DND-41 (cell line): ENCODE measurements around the gene AGRN.

Experiments
- ATAC-seq: fragments of 200-7000 bp; cut with Tn5 transposase; 3 replicates; pipeline ENCODE4 v1.9.1; 2021; ENCODE audit warnings: low read depth; ENCODE audit not compliant: insufficient read depth
- DNase-seq: peaks from one replicate; pipeline ENCODE4 v3.0.0-alpha.2; 2020
- H2AFZ ChIP-seq: 2 replicates; pipeline ENCODE4 v1.6.0; 2012; ENCODE audit warnings: low read depth, low read length
- H3K27ac ChIP-seq: 2 replicates; pipeline ENCODE4 v1.5.1; 2012; ENCODE audit warnings: low read length, inconsistent platforms
- H3K27me3 ChIP-seq: fragments of 200-600 bp; sonication (generic); 2 replicates; pipeline ENCODE4 v1.6.0; 2012; ENCODE audit warnings: low read length, mild to moderate bottlenecking, inconsistent platforms; ENCODE audit not compliant: insufficient read depth, poor library complexity
- H3K36me3 ChIP-seq: 2 replicates; pipeline ENCODE4 v1.5.1; 2012; ENCODE audit warnings: low read length, inconsistent platforms; ENCODE audit not compliant: insufficient read depth
- H3K4me1 ChIP-seq: 2 replicates; pipeline ENCODE4 v1.5.1; 2012; ENCODE audit warnings: mild to moderate bottlenecking, low read length; ENCODE audit not compliant: insufficient read depth
- H3K4me2 ChIP-seq: 2 replicates; pipeline ENCODE4 v1.6.0; 2012; ENCODE audit warnings: mild to moderate bottlenecking, moderate library complexity, low read length, inconsistent platforms; ENCODE audit not compliant: insufficient read depth
- H3K4me3 ChIP-seq, 2 experiments: fragments of 200-600 bp in 1 of 2; shearing (Covaris generic) in 1 of 2; 2 replicates each; pipeline ENCODE4 v1.5.1; 2012 to 2016; ENCODE audit warnings: inconsistent platforms in 2 of 2, low read length in 2 of 2, mild to moderate bottlenecking in 2 of 2, low read depth in 1 of 2, moderate library complexity in 1 of 2
- H3K79me2 ChIP-seq: 2 replicates; pipeline ENCODE4 v1.6.0; 2012; ENCODE audit warnings: low read length, inconsistent platforms; ENCODE audit not compliant: insufficient read depth
- H3K9ac ChIP-seq: 2 replicates; pipeline ENCODE4 v1.6.0; 2012; ENCODE audit warnings: low read depth, mild to moderate bottlenecking, inconsistent platforms, low read length, moderate library complexity
- H3K9me3 ChIP-seq: 2 replicates; pipeline ENCODE4 v1.5.1; 2012; ENCODE audit warnings: low read length, moderate library complexity, mild to moderate bottlenecking, inconsistent platforms; ENCODE audit not compliant: insufficient read depth, severe bottlenecking
- H4K20me1 ChIP-seq: 2 replicates; pipeline ENCODE4 v1.6.0; 2012; ENCODE audit warnings: low read length; ENCODE audit not compliant: insufficient read depth
- EZH2 ChIP-seq: IDR thresholded peaks from 3 replicates; pipeline ENCODE4 v1.6.1; 2012; ENCODE audit warnings: borderline replicate concordance, low read depth, mild to moderate bottlenecking, moderate library complexity, low read length, inconsistent platforms; ENCODE audit not compliant: severe bottlenecking
- TF ChIP-seq, protein P1 (sequence below): IDR thresholded peaks from 2 replicates; pipeline ENCODE4 v1.5.1; 2012; ENCODE audit warnings: borderline replicate concordance, low read length, moderate library complexity, mild to moderate bottlenecking; ENCODE audit not compliant: poor library complexity, severe bottlenecking; ENCODE audit errors: extremely low read depth

AGRN gene

DNA sequence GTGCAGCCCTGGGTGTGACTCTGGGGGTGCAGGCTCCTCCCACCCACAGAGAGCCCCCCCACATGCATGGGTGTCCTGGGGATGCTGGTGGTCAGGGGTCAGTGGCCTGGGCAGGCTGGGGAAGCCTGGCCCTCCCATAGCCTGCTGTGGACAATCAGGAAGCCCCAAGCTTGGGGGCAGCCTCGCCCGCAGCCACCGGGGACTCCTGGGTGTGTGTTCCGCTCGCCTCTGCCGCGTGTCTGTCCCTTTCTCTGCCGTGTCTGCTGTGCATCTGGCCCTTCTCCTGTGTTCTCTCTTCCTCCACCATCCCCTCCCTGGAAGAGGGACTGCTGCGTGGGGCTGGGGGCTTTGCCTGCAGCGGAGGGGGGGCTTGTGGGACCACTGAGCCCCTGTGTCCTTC is 22.9 kb downstream of the AGRN start:
- no peak overlapping the region for H2AFZ ChIP-seq
- TF ChIP-seq, protein P1, sequence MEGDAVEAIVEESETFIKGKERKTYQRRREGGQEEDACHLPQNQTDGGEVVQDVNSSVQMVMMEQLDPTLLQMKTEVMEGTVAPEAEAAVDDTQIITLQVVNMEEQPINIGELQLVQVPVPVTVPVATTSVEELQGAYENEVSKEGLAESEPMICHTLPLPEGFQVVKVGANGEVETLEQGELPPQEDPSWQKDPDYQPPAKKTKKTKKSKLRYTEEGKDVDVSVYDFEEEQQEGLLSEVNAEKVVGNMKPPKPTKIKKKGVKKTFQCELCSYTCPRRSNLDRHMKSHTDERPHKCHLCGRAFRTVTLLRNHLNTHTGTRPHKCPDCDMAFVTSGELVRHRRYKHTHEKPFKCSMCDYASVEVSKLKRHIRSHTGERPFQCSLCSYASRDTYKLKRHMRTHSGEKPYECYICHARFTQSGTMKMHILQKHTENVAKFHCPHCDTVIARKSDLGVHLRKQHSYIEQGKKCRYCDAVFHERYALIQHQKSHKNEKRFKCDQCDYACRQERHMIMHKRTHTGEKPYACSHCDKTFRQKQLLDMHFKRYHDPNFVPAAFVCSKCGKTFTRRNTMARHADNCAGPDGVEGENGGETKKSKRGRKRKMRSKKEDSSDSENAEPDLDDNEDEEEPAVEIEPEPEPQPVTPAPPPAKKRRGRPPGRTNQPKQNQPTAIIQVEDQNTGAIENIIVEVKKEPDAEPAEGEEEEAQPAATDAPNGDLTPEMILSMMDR = no peak
- no peak for TF ChIP-seq EZH2
- H4K20me1 ChIP-seq = peaks cover 47% of the 10 kb centered on the region
- H3K4me3 ChIP-seq = no peak overlapping the region
- no peaks in the 10 kb centered on the region for H3K79me2 ChIP-seq
- H3K4me1 ChIP-seq = peaks cover 16% of the 10 kb centered on the region
- H3K9me3 ChIP-seq = no peaks in the 10 kb centered on the region
- DNase-seq (no peak), ATAC-seq (no peak)
- peaks cover 17% of the 10 kb centered on the region for H3K36me3 ChIP-seq
- no peak overlapping the region for H3K4me2 ChIP-seq
- no peak overlapping the region for H3K9ac ChIP-seq
- H3K27me3 ChIP-seq = peaks cover 21% of the 10 kb centered on the region
- no peak overlapping the region for H3K27ac ChIP-seq

DNA sequence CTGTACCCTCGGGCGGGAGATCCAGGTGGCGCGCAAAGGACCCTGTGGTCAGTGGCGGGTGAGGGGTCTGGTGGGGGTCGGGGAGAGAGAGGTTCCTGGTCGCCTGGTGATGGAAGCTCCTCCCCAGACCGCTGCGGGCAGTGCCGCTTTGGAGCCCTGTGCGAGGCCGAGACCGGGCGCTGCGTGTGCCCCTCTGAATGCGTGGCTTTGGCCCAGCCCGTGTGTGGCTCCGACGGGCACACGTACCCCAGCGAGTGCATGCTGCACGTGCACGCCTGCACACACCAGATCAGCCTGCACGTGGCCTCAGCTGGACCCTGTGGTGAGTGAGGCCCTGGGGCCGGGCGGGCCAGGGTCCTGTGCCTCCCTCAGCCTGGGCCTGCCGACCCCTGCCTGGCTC is 23.5 kb downstream of the AGRN start:
- Histone ChIP-seq H3K9me3 (no peaks in the 10 kb centered on the region), H3K27ac (no peak overlapping the region), H3K9ac (no peak overlapping the region), H3K4me2 (no peak overlapping the region), H3K4me3 (no peak overlapping the region), H3K36me3 (peaks cover 17% of the 10 kb centered on the region), H3K79me2 (no peaks in the 10 kb centered on the region), H3K4me1 (peaks cover 16% of the 10 kb centered on the region), H2AFZ (no peak overlapping the region), H3K27me3 (peaks cover 21% of the 10 kb centered on the region), H4K20me1 (peaks cover 41% of the 10 kb centered on the region)
- ATAC-seq = no peak
- TF ChIP-seq EZH2 = no peak
- TF ChIP-seq, protein P1 = no peak
- no peak for DNase-seq

DNA sequence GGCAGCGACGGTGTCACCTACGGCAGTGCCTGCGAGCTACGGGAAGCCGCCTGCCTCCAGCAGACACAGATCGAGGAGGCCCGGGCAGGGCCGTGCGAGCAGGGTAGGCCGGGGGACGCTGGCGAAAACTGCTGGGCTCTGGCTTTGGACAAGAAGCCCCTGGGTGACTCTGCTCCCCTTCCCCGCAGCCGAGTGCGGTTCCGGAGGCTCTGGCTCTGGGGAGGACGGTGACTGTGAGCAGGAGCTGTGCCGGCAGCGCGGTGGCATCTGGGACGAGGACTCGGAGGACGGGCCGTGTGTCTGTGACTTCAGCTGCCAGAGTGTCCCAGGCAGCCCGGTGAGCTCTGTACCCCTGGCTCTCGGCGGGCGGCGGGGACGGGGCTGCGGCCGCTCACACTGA is 24.0 kb downstream of the AGRN start:
- ATAC-seq (no peak), DNase-seq (no peak)
- H3K79me2 ChIP-seq = no peaks in the 10 kb centered on the region
- no peak overlapping the region for H3K4me3 ChIP-seq
- peaks cover 36% of the 10 kb centered on the region for H4K20me1 ChIP-seq
- no peak overlapping the region for H3K27ac ChIP-seq
- H3K36me3 ChIP-seq = peaks cover 17% of the 10 kb centered on the region
- no peak overlapping the region for H2AFZ ChIP-seq
- H3K9ac ChIP-seq = no peak overlapping the region
- H3K4me2 ChIP-seq = no peak overlapping the region
- peaks cover 16% of the 10 kb centered on the region for H3K4me1 ChIP-seq
- no peaks in the 10 kb centered on the region for H3K9me3 ChIP-seq
- peaks cover 17% of the 10 kb centered on the region for H3K27me3 ChIP-seq
- TF ChIP-seq, protein P1 = no peak
- no peak for TF ChIP-seq EZH2

DNA sequence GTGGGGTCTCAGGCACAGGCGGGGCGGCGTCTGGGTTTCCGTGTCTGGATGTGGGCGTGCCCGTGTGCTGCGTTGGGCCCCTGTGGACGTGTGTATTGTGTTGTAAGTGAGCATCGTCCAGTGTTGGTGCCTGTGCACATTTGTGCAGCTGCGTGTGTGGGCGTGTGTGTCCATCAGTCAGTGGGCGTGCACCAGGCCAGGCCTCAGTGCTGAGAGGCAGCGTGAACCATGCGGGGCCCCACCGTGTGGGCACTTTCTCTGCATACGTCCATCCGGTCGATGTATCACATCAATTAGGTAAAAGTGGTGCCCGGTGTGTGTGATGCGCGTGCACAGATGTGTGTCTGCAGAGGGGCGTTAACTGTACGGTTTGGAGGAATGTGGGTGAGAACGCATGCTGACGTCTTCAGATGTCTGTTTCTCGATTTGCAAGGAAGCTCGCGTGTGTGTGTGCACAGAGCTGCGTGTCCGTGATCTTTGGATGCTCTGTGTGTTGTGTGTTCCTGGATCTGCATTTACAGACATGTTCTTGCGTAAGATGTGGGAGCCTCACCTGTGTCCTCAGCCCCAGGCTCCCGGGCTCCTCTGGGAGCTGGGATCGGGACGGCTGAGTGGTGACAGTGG is 24.6 kb downstream of the AGRN start:
- no peak overlapping the region for H3K4me3 ChIP-seq
- no peaks in the 10 kb centered on the region for H3K79me2 ChIP-seq
- peaks cover 30% of the 10 kb centered on the region for H4K20me1 ChIP-seq
- TF ChIP-seq, protein P1 = no peak
- TF ChIP-seq EZH2 = no peak
- H3K9me3 ChIP-seq = no peaks in the 10 kb centered on the region
- peaks cover 11% of the 10 kb centered on the region for H3K27me3 ChIP-seq
- DNase-seq (no peak), ATAC-seq (no peak)
- peaks cover 17% of the 10 kb centered on the region for H3K36me3 ChIP-seq
- no peak overlapping the region for H2AFZ ChIP-seq
- no peak overlapping the region for H3K9ac ChIP-seq
- no peak overlapping the region for H3K4me2 ChIP-seq
- H3K27ac ChIP-seq = no peak overlapping the region
- H3K4me1 ChIP-seq = peaks cover 15% of the 10 kb centered on the region
